DOHH2 (cell line): ENCODE results near the gene CRISPLD2.

ENCODE experiments used
- H3F3A ChIP-seq: fragments of 200-600 bp; sonication (generic), shearing (Covaris generic); 2 replicates; pipeline ENCODE4 v1.6.0; 2016; ENCODE audit warnings: antibody characterized with exemption, mild to moderate bottlenecking; ENCODE audit not compliant: control insufficient read depth, insufficient read depth
- H3K27ac ChIP-seq: fragments of 200-600 bp; sonication (generic); 2 replicates; pipeline ENCODE4 v1.5.1; 2014; ENCODE audit warnings: low read depth, mild to moderate bottlenecking, low read length, moderate library complexity
- H3K27me3 ChIP-seq: fragments of 200-600 bp; sonication (generic); 2 replicates; pipeline ENCODE4 v1.6.1; 2014; ENCODE audit warnings: mild to moderate bottlenecking, low read length, mixed read lengths; ENCODE audit not compliant: control insufficient read depth
- H3K36me3 ChIP-seq: fragments of 200-600 bp; sonication (generic); 2 replicates; pipeline ENCODE4 v1.6.1; 2014; ENCODE audit warnings: mild to moderate bottlenecking, low read length, moderate library complexity, mixed read lengths; ENCODE audit not compliant: control insufficient read depth
- H3K4me1 ChIP-seq: fragments of 200-600 bp; sonication (generic); 2 replicates; pipeline ENCODE4 v1.6.1; 2014; ENCODE audit warnings: mild to moderate bottlenecking, low read length, mixed read lengths; ENCODE audit not compliant: control insufficient read depth
- H3K4me2 ChIP-seq: fragments of 200-600 bp; sonication (generic); 2 replicates; pipeline ENCODE4 v1.6.0; 2014; ENCODE audit warnings: mild to moderate bottlenecking, low read length, moderate library complexity
- H3K4me3 ChIP-seq: fragments of 200-600 bp; sonication (generic); 2 replicates; pipeline ENCODE4 v1.5.1; 2014; ENCODE audit warnings: mild to moderate bottlenecking, low read length, mixed read lengths
- H3K79me2 ChIP-seq: fragments of 200-600 bp; sonication (generic); 2 replicates; pipeline ENCODE4 v1.6.1; 2014; ENCODE audit warnings: mild to moderate bottlenecking, low read length, mixed read lengths; ENCODE audit not compliant: control insufficient read depth
- H3K9me2 ChIP-seq: fragments of 200-600 bp; sonication (generic); replicated peaks from 2 replicates; pipeline ENCODE4 v1.6.1; 2014; ENCODE audit warnings: mild to moderate bottlenecking, low read length, mixed read lengths; ENCODE audit not compliant: control insufficient read depth
- H3K9me3 ChIP-seq: fragments of 200-600 bp; sonication (generic); 2 replicates; pipeline ENCODE4 v1.6.1; 2014; ENCODE audit warnings: antibody characterized with exemption, low read length, mixed read lengths; ENCODE audit not compliant: control insufficient read depth, insufficient read depth
- H4K20me1 ChIP-seq: fragments of 200-600 bp; sonication (generic); 2 replicates; pipeline ENCODE4 v1.6.0; 2014; ENCODE audit warnings: low read depth, mild to moderate bottlenecking, antibody characterized with exemption, low read length, moderate library complexity; ENCODE audit not compliant: control insufficient read depth, insufficient read depth
- CTCF ChIP-seq: fragments of 200-600 bp; sonication (generic); IDR thresholded peaks from one replicate; pipeline ENCODE4 v1.5.1; 2014; ENCODE audit warnings: antibody characterized with exemption, mild to moderate bottlenecking, low read depth, low read length; ENCODE audit not compliant: poor library complexity, severe bottlenecking
- EZH2phosphoT487 ChIP-seq: fragments of 200-600 bp; sonication (generic); IDR thresholded peaks from 2 replicates; pipeline ENCODE4 v1.6.1; 2017; ENCODE audit warnings: borderline replicate concordance, mild to moderate bottlenecking, antibody characterized with exemption, low read length, moderate library complexity, mixed read lengths

Gene CRISPLD2

GRCh38 chr16:84833542-84834402 lies 14.0 kb downstream of the CRISPLD2 start:
- TF ChIP-seq EZH2phosphoT487 (no peak), CTCF (no peak)

GRCh38 chr16:84834403-84834772 lies 14.6 kb downstream of the CRISPLD2 start:
- Histone ChIP-seq H4K20me1 (no peaks in the 10 kb centered on the region), H3K4me1 (no peaks in the 10 kb centered on the region), H3F3A (no peaks in the 10 kb centered on the region), H3K79me2 (no peaks in the 10 kb centered on the region), H3K4me2 (no peak overlapping the region), H3K36me3 (no peaks in the 10 kb centered on the region), H3K27me3 (no peaks in the 10 kb centered on the region), H3K9me3 (no peaks in the 10 kb centered on the region), H3K27ac (no peak overlapping the region), H3K4me3 (no peak overlapping the region), H3K9me2 (no peaks in the 10 kb centered on the region)
- TF ChIP-seq CTCF (no peak), EZH2phosphoT487 (no peak)

More at GRCh38 chr16:84833542-84834402, 14.0 kb downstream of the CRISPLD2 start:
- no peak overlapping the region for H3K4me2 ChIP-seq
- H4K20me1 ChIP-seq: no peaks in the 10 kb centered on the region
- H3F3A ChIP-seq: no peaks in the 10 kb centered on the region
- no peaks in the 10 kb centered on the region for H3K36me3 ChIP-seq
- no peak overlapping the region for H3K4me3 ChIP-seq
- no peaks in the 10 kb centered on the region for H3K9me3 ChIP-seq
- H3K9me2 ChIP-seq: no peaks in the 10 kb centered on the region
- no peaks in the 10 kb centered on the region for H3K4me1 ChIP-seq
- no peaks in the 10 kb centered on the region for H3K27me3 ChIP-seq
- H3K79me2 ChIP-seq: no peaks in the 10 kb centered on the region
- H3K27ac ChIP-seq: no peak overlapping the region

- TF ChIP-seq EZH2phosphoT487: no peak
- H3K27me3 ChIP-seq: no peaks in the 10 kb centered on the region
- no peaks in the 10 kb centered on the region for H3K9me3 ChIP-seq
- no peak overlapping the region for H3K27ac ChIP-seq
- H3K36me3 ChIP-seq: no peaks in the 10 kb centered on the region
- H3K4me3 ChIP-seq: no peak overlapping the region
- H3K9me2 ChIP-seq: no peaks in the 10 kb centered on the region
- H3K4me2 ChIP-seq: no peak overlapping the region
- no peaks in the 10 kb centered on the region for H3F3A ChIP-seq
- no peaks in the 10 kb centered on the region for H3K4me1 ChIP-seq
- H4K20me1 ChIP-seq: no peaks in the 10 kb centered on the region
- H3K79me2 ChIP-seq: no peaks in the 10 kb centered on the region
Observed at GRCh38 chr16:84836234-84836647, 16.5 kb downstream of the CRISPLD2 start.

- H3F3A ChIP-seq: no peaks in the 10 kb centered on the region
- no peak overlapping the region for H3K4me2 ChIP-seq
- no peaks in the 10 kb centered on the region for H4K20me1 ChIP-seq
- no peaks in the 10 kb centered on the region for H3K79me2 ChIP-seq
- H3K9me3 ChIP-seq: no peaks in the 10 kb centered on the region
- H3K9me2 ChIP-seq: no peaks in the 10 kb centered on the region
- no peaks in the 10 kb centered on the region for H3K27me3 ChIP-seq
- TF ChIP-seq EZH2phosphoT487 (no peak), CTCF (no peak)
- no peak overlapping the region for H3K27ac ChIP-seq
- H3K4me1 ChIP-seq: no peaks in the 10 kb centered on the region
- H3K36me3 ChIP-seq: no peaks in the 10 kb centered on the region
- H3K4me3 ChIP-seq: no peak overlapping the region
Observed at GRCh38 chr16:84836967-84837366, 17.2 kb downstream of the CRISPLD2 start.
